ENCODE measurements around the gene ZNF679.

- TF ChIP-seq CTCF (IDR thresholded peaks at IDR 0.05; ENCODE audit: insufficient read depth, low read length, poor library complexity, severe bottlenecking) = no peak
- TF ChIP-seq EZH2phosphoT487 (conservative IDR thresholded peaks at IDR 0.05; ENCODE audit: low read length) = no peak
Observed at GRCh38 chr7:64266341-64266919, 38.2 kb downstream of the ZNF679 start.
